Loucy (cell line): Measurements from ENCODE around the gene MYBPC2.

Experiments used
- H2AFZ ChIP-seq: fragments of 200-600 bp; sonication (generic); 2 replicates; pipeline ENCODE4 v1.6.0; 2016; ENCODE audit warnings: antibody characterized with exemption, mild to moderate bottlenecking, low read length, moderate library complexity
- H3F3A ChIP-seq: fragments of 200-600 bp; 2 replicates; pipeline ENCODE4 v1.6.0; 2016; ENCODE audit warnings: antibody characterized with exemption, low read depth, mild to moderate bottlenecking
- H3K27me3 ChIP-seq: fragments of 200-600 bp; sonication (generic); 2 replicates; pipeline ENCODE4 v1.6.1; 2014; ENCODE audit warnings: low read length, mild to moderate bottlenecking; ENCODE audit not compliant: insufficient read depth, poor library complexity, severe bottlenecking
- H3K36me3 ChIP-seq: fragments of 200-600 bp; sonication (generic); 2 replicates; pipeline ENCODE4 v1.6.1; 2016; ENCODE audit warnings: low read length; ENCODE audit not compliant: insufficient read depth
- H3K4me1 ChIP-seq: fragments of 200-600 bp; sonication (generic); 2 replicates; pipeline ENCODE4 v1.5.1; 2014; ENCODE audit warnings: low read length, mild to moderate bottlenecking; ENCODE audit not compliant: insufficient read depth, poor library complexity, severe bottlenecking
- H3K4me2 ChIP-seq: fragments of 200-600 bp; sonication (generic); 2 replicates; pipeline ENCODE4 v1.6.0; 2014; ENCODE audit warnings: antibody characterized with exemption, low read length, low read depth, mild to moderate bottlenecking; ENCODE audit not compliant: poor library complexity, severe bottlenecking
- H3K4me3 ChIP-seq: fragments of 200-600 bp; sonication (generic); 2 replicates; pipeline ENCODE4 v1.5.1; 2014; ENCODE audit warnings: low read length, mild to moderate bottlenecking, mixed read lengths; ENCODE audit not compliant: poor library complexity, severe bottlenecking
- H3K79me2 ChIP-seq: fragments of 200-600 bp; sonication (generic); 2 replicates; pipeline ENCODE4 v1.6.1; 2014; ENCODE audit warnings: low read length; ENCODE audit not compliant: insufficient read depth
- H3K9ac ChIP-seq: fragments of 200-600 bp; sonication (generic); 2 replicates; pipeline ENCODE4 v1.6.0; 2014; ENCODE audit warnings: mild to moderate bottlenecking, low read depth, low read length, moderate library complexity; ENCODE audit not compliant: poor library complexity, severe bottlenecking
- H3K9me2 ChIP-seq: fragments of 200-600 bp; sonication (generic); replicated peaks from 2 replicates; pipeline ENCODE4 v1.6.1; 2016; ENCODE audit warnings: low read depth, low read length, mixed read lengths
- H3K9me3 ChIP-seq: fragments of 200-600 bp; sonication (generic); 2 replicates; pipeline ENCODE4 v1.6.1; 2014; ENCODE audit warnings: mild to moderate bottlenecking, antibody characterized with exemption, low read length, low read depth; ENCODE audit not compliant: insufficient read depth
- H4K20me1 ChIP-seq: fragments of 200-600 bp; sonication (generic); 2 replicates; pipeline ENCODE4 v1.6.0; 2014; ENCODE audit warnings: antibody characterized with exemption, low read length, mild to moderate bottlenecking; ENCODE audit not compliant: insufficient read depth, poor library complexity, severe bottlenecking
- CTCF ChIP-seq: fragments of 200-600 bp; sonication (generic); conservative IDR thresholded peaks from 2 replicates; pipeline ENCODE4 v1.5.1; 2014; ENCODE audit warnings: mild to moderate bottlenecking, antibody characterized with exemption, low read length
- EZH2phosphoT487 ChIP-seq: fragments of 200-600 bp; IDR thresholded peaks from 2 replicates; pipeline ENCODE4 v1.6.1; 2018; ENCODE audit warnings: antibody characterized with exemption, mild to moderate bottlenecking, moderate library complexity, borderline replicate concordance

MYBPC2 gene

GRCh38 chr19:50423279-50424113 is 9.2 kb upstream of the MYBPC2 start:
- Histone ChIP-seq H4K20me1 (no peaks in the 10 kb centered on the region), H3K27me3 (no peaks in the 10 kb centered on the region), H3K9me2 (no peaks in the 10 kb centered on the region), H3K9me3 (no peaks in the 10 kb centered on the region), H3K4me2 (no peak overlapping the region), H3K79me2 (no peaks in the 10 kb centered on the region), H3K4me3 (no peak overlapping the region), H3F3A (no peaks in the 10 kb centered on the region), H3K9ac (no peak overlapping the region), H3K36me3 (no peaks in the 10 kb centered on the region), H3K4me1 (no peaks in the 10 kb centered on the region), H2AFZ (no peak overlapping the region)
- no peak for TF ChIP-seq EZH2phosphoT487
- TF ChIP-seq CTCF = no peak

GRCh38 chr19:50425581-50425980 is 7.1 kb upstream of the MYBPC2 start:
- H3F3A ChIP-seq = no peaks in the 10 kb centered on the region
- no peak overlapping the region for H3K4me2 ChIP-seq
- no peaks in the 10 kb centered on the region for H3K4me1 ChIP-seq
- no peak overlapping the region for H3K9ac ChIP-seq
- H3K9me3 ChIP-seq = no peaks in the 10 kb centered on the region
- no peaks in the 10 kb centered on the region for H3K79me2 ChIP-seq
- no peaks in the 10 kb centered on the region for H3K27me3 ChIP-seq
- H2AFZ ChIP-seq = no peak overlapping the region
- no peaks in the 10 kb centered on the region for H4K20me1 ChIP-seq
- no peak overlapping the region for H3K4me3 ChIP-seq
- H3K36me3 ChIP-seq = no peaks in the 10 kb centered on the region
- TF ChIP-seq CTCF (no peak), EZH2phosphoT487 (no peak)
- no peaks in the 10 kb centered on the region for H3K9me2 ChIP-seq

- H3K79me2 ChIP-seq = no peaks in the 10 kb centered on the region
- no peaks in the 10 kb centered on the region for H3K9me2 ChIP-seq
- TF ChIP-seq EZH2phosphoT487 = no peak
- TF ChIP-seq CTCF = no peak
- no peaks in the 10 kb centered on the region for H4K20me1 ChIP-seq
- no peaks in the 10 kb centered on the region for H3K27me3 ChIP-seq
- no peaks in the 10 kb centered on the region for H3F3A ChIP-seq
- H3K9me3 ChIP-seq = no peaks in the 10 kb centered on the region
- H3K4me1 ChIP-seq = peaks cover 4% of the 10 kb centered on the region
- no peaks in the 10 kb centered on the region for H3K36me3 ChIP-seq
- H2AFZ ChIP-seq = no peak overlapping the region
- H3K4me2 ChIP-seq = no peak overlapping the region
- H3K9ac ChIP-seq = no peak overlapping the region
- H3K4me3 ChIP-seq = no peak overlapping the region
These were observed 5.3 kb upstream of the MYBPC2 start for GRCh38 chr19:50427318-50427925.
